Neural progenitor cell (in vitro differentiated cells): ENCODE measurements around the gene FILIP1. TPM values are rescaled to one million over a fixed set of nuclear protein-coding genes. Genes with fewer than 3 reads are reported as not detected.

Source experiments
- DNase-seq: peaks from one replicate; pipeline ENCODE4 v3.0.0-alpha.2; 2016; ENCODE audit warnings: low spot score
- H2AFZ ChIP-seq: fragments of 200-600 bp; sonication (generic); replicated peaks from 2 replicates; pipeline ENCODE4 v1.6.1; 2016; ENCODE audit warnings: antibody characterized with exemption
- H3F3A ChIP-seq: fragments of 200-600 bp; sonication (generic); 2 replicates; pipeline ENCODE4 v1.6.1; 2016; ENCODE audit warnings: antibody characterized with exemption, low read depth
- H3K27ac ChIP-seq: fragments of 200-600 bp; sonication (generic); 2 replicates; pipeline ENCODE4 v1.5.1; 2016; ENCODE audit warnings: mild to moderate bottlenecking
- H3K27me3 ChIP-seq: fragments of 200-600 bp; sonication (generic); 2 replicates; pipeline ENCODE4 v1.6.1; 2016; ENCODE audit warnings: mild to moderate bottlenecking, moderate library complexity
- H3K36me3 ChIP-seq: fragments of 200-600 bp; sonication (generic); 2 replicates; pipeline ENCODE4 v1.5.1; 2016
- H3K4me1 ChIP-seq: fragments of 200-600 bp; sonication (generic); 2 replicates; pipeline ENCODE4 v1.6.1; 2016; ENCODE audit warnings: mixed run types
- H3K4me2 ChIP-seq: fragments of 200-600 bp; sonication (generic); 2 replicates; pipeline ENCODE4 v1.6.1; 2016
- H3K4me3 ChIP-seq: fragments of 200-600 bp; sonication (generic); 2 replicates; pipeline ENCODE4 v1.5.1; 2016
- H3K79me2 ChIP-seq: fragments of 200-600 bp; sonication (generic); 2 replicates; pipeline ENCODE4 v1.6.1; 2016; ENCODE audit warnings: low read depth
- H3K9ac ChIP-seq: fragments of 200-600 bp; sonication (generic); 2 replicates; pipeline ENCODE4 v1.6.1; 2016
- H3K9me3 ChIP-seq: fragments of 200-600 bp; sonication (generic); 2 replicates; pipeline ENCODE4 v1.5.1; 2016; ENCODE audit warnings: low read depth
- H4K20me1 ChIP-seq: fragments of 200-600 bp; sonication (generic); 2 replicates; pipeline ENCODE4 v1.6.1; 2016; ENCODE audit warnings: low read depth
- H3K27ac Mint-ChIP-seq: 3 replicates; pipeline ENCODE4 v1.8.0; 2021; ENCODE audit warnings: mixed read lengths
- H3K27me3 Mint-ChIP-seq: 2 replicates; pipeline ENCODE4 v1.8.0; 2022; ENCODE audit warnings: low read depth, mild to moderate bottlenecking, inconsistent platforms, moderate library complexity, mixed read lengths; ENCODE audit not compliant: insufficient read depth
- H3K36me3 Mint-ChIP-seq: 3 replicates; pipeline ENCODE4 v1.8.0; 2021; ENCODE audit warnings: mixed read lengths
- H3K4me1 Mint-ChIP-seq: 3 replicates; pipeline ENCODE4 v1.8.0; 2021; ENCODE audit warnings: mixed read lengths
- H3K4me3 Mint-ChIP-seq: 3 replicates; pipeline ENCODE4 v1.8.0; 2021; ENCODE audit warnings: mild to moderate bottlenecking, moderate library complexity, mixed read lengths
- H3K9me3 Mint-ChIP-seq: 3 replicates; pipeline ENCODE4 v1.8.0; 2020; ENCODE audit warnings: mixed read lengths
- CTCF ChIP-seq: fragments of 200-600 bp; sonication (generic); IDR thresholded peaks from 2 replicates; pipeline ENCODE4 v1.5.1; 2017; ENCODE audit warnings: antibody characterized with exemption, mild to moderate bottlenecking
- EZH2 ChIP-seq: fragments of 200-600 bp; sonication (generic); IDR thresholded peaks from 2 replicates; pipeline ENCODE4 v1.6.1; 2017; ENCODE audit warnings: antibody characterized with exemption, mild to moderate bottlenecking, moderate library complexity
- EZH2phosphoT487 ChIP-seq: fragments of 200-600 bp; sonication (generic); IDR thresholded peaks from 2 replicates; pipeline ENCODE4 v1.6.1; 2017; ENCODE audit warnings: antibody characterized with exemption
- total RNA-seq: library from RNA; depleted of rRNA; stranded (reverse); fragments of >200 nt; gene quantifications from 2 replicates; pipeline ENCODE4 v1.2.3, GENCODE V29; 2015; ENCODE audit warnings: low replicate concordance

The FILIP1 gene
- total RNA-seq, 1 donor from 2014 or later: 22.6 TPM

GRCh38 chr6:75273009-75273408 is 220.6 kb downstream of the FILIP1 start:
- H4K20me1 ChIP-seq: peaks cover 6% of the 10 kb centered on the region
- H3K36me3 ChIP-seq: peaks cover 6% of the 10 kb centered on the region
- no peak overlapping the region for H3K4me2 ChIP-seq
- H3K27ac ChIP-seq: no peak overlapping the region
- Mint-ChIP-seq H3K9me3 (no peaks in the 10 kb centered on the region), H3K4me3 (no peak overlapping the region), H3K36me3 (peaks cover 24% of the 10 kb centered on the region), H3K27ac (no peak overlapping the region), H3K4me1 (no peaks in the 10 kb centered on the region), H3K27me3 (no peaks in the 10 kb centered on the region)
- peaks cover 10% of the 10 kb centered on the region for H3K4me1 ChIP-seq
- H3K27me3 ChIP-seq: no peaks in the 10 kb centered on the region
- peaks cover 7% of the 10 kb centered on the region for H3F3A ChIP-seq
- H2AFZ ChIP-seq: no peak overlapping the region
- no peak for DNase-seq
- H3K4me3 ChIP-seq: no peak overlapping the region
- H3K9ac ChIP-seq: no peak overlapping the region
- TF ChIP-seq EZH2phosphoT487: no peak
- no peak for TF ChIP-seq EZH2
- no peak for TF ChIP-seq CTCF
- H3K9me3 ChIP-seq: no peaks in the 10 kb centered on the region
- H3K79me2 ChIP-seq: peaks cover 99% of the 10 kb centered on the region

- Histone ChIP-seq H3K27ac (no peak overlapping the region), H3K79me2 (peaks cover 99% of the 10 kb centered on the region), H4K20me1 (peaks cover 6% of the 10 kb centered on the region), H3K4me2 (no peak overlapping the region), H3K9me3 (no peaks in the 10 kb centered on the region), H3K9ac (no peak overlapping the region), H3K4me1 (peaks cover 17% of the 10 kb centered on the region), H2AFZ (no peak overlapping the region), H3K27me3 (no peaks in the 10 kb centered on the region), H3K4me3 (no peak overlapping the region), H3K36me3 (peaks cover 6% of the 10 kb centered on the region), H3F3A (peaks cover 14% of the 10 kb centered on the region)
- Mint-ChIP-seq H3K9me3 (no peaks in the 10 kb centered on the region), H3K4me1 (no peaks in the 10 kb centered on the region), H3K4me3 (no peak overlapping the region), H3K36me3 (peaks cover 24% of the 10 kb centered on the region), H3K27me3 (no peaks in the 10 kb centered on the region), H3K27ac (no peak overlapping the region)
- DNase-seq: no peak
- no peak for TF ChIP-seq CTCF
- TF ChIP-seq EZH2: no peak
- TF ChIP-seq EZH2phosphoT487: no peak
Measured at GRCh38 chr6:75272145-75272840, 221.3 kb downstream of the FILIP1 start.

- Mint-ChIP-seq H3K9me3 (no peaks in the 10 kb centered on the region), H3K27ac (no peak overlapping the region), H3K36me3 (peaks cover 15% of the 10 kb centered on the region), H3K27me3 (no peaks in the 10 kb centered on the region), H3K4me3 (no peak overlapping the region), H3K4me1 (no peaks in the 10 kb centered on the region)
- Histone ChIP-seq H3K9me3 (no peaks in the 10 kb centered on the region), H3K79me2 (peaks cover 93% of the 10 kb centered on the region), H3K36me3 (peaks cover 6% of the 10 kb centered on the region), H3K4me3 (no peak overlapping the region), H3K9ac (no peak overlapping the region), H3K4me1 (peaks cover 12% of the 10 kb centered on the region), H3K27me3 (no peaks in the 10 kb centered on the region), H4K20me1 (peaks cover 9% of the 10 kb centered on the region), H3F3A (peaks cover 19% of the 10 kb centered on the region), H2AFZ (no peak overlapping the region), H3K4me2 (no peak overlapping the region), H3K27ac (no peak overlapping the region)
- no peak for DNase-seq
- no peak for TF ChIP-seq EZH2
- no peak for TF ChIP-seq CTCF
- TF ChIP-seq EZH2phosphoT487: no peak
Measured at GRCh38 chr6:75268988-75269354, 224.6 kb downstream of the FILIP1 start.
